Stimulated activated naive CD4-positive, alpha-beta T cell (primary cell): ENCODE results near the gene AGTR2.
"Not testable (repeated sequence)": the region's sequence is repeated elsewhere in the genome, so short reads cannot be mapped to it uniquely, and the experiment has no call there.

Source experiments
- DNase-seq, 6 experiments: peaks; one replicate each; lab custom pipeline; 2025; lab: John Stamatoyannopoulos, UW

AGTR2 gene

GRCh38 chrX:116170511-116170910 lies at the start of gene AGTR2:
TSS of gene AGTR2 (plus strand) at chrX:116170744. CDS start at chrX:116172281, 1,537 bp downstream.
- no peak for DNase-seq

GRCh38 chrX:116135277-116135676 lies 35.3 kb upstream of the AGTR2 start:
- no peak for DNase-seq

- not testable (repeated sequence) for DNase-seq
Observed at GRCh38 chrX:116141270-116141669, 29.3 kb upstream of the AGTR2 start.

- no peak for DNase-seq
Observed at GRCh38 chrX:116142976-116143375, 27.6 kb upstream of the AGTR2 start.

- no peak for DNase-seq
Observed at GRCh38 chrX:116172976-116173375, 2.4 kb downstream of the AGTR2 start.

GRCh38 chrX:116181300-116181699 lies 10.8 kb downstream of the AGTR2 start:
- no peak for DNase-seq

GRCh38 chrX:116185163-116185562 lies 14.6 kb downstream of the AGTR2 start:
- DNase-seq: no peak

- no peak for DNase-seq
Observed at GRCh38 chrX:116194649-116195048, 24.1 kb downstream of the AGTR2 start.

- DNase-seq: no peak
Observed at GRCh38 chrX:116198235-116198634, 27.7 kb downstream of the AGTR2 start.

GRCh38 chrX:116198810-116199209 lies 28.3 kb downstream of the AGTR2 start:
- DNase-seq: no peak

GRCh38 chrX:116204932-116205331 lies 34.4 kb downstream of the AGTR2 start:
- DNase-seq: no peak

- no peak for DNase-seq
Observed at GRCh38 chrX:116213262-116213661, 42.7 kb downstream of the AGTR2 start.

- not testable (repeated sequence) for DNase-seq
Observed at GRCh38 chrX:116217080-116217479, 46.5 kb downstream of the AGTR2 start.
